Hepatocyte (in vitro differentiated cells): ENCODE measurements around the gene GSTM5. TPM values are rescaled to one million over a fixed set of nuclear protein-coding genes. Genes with fewer than 3 reads are reported as not detected.
"Not testable (repeated sequence)": the region's sequence is repeated elsewhere in the genome, so short reads cannot be mapped to it uniquely, and the experiment has no call there.

Source experiments
- DNase-seq: peaks from one replicate; pipeline ENCODE4 v3.0.0-alpha.2; 2016; ENCODE audit warnings: low spot score
- H2AFZ ChIP-seq: fragments of 200-600 bp; sonication (generic); 2 replicates; pipeline ENCODE4 v1.6.0; 2016; ENCODE audit warnings: antibody characterized with exemption, mild to moderate bottlenecking
- H3K27ac ChIP-seq: fragments of 200-600 bp; sonication (generic); 2 replicates; pipeline ENCODE4 v1.5.1; 2016; ENCODE audit warnings: mild to moderate bottlenecking
- H3K27me3 ChIP-seq: fragments of 200-600 bp; sonication (generic); 2 replicates; pipeline ENCODE4 v1.6.1; 2016
- H3K36me3 ChIP-seq: fragments of 200-600 bp; sonication (generic); replicated peaks from 2 replicates; pipeline ENCODE4 v1.5.1; 2016; ENCODE audit warnings: low read depth; ENCODE audit not compliant: insufficient read depth
- H3K4me1 ChIP-seq: fragments of 200-600 bp; sonication (generic); 2 replicates; pipeline ENCODE4 v1.5.1; 2016; ENCODE audit warnings: mild to moderate bottlenecking, moderate library complexity; ENCODE audit not compliant: insufficient read depth
- H3K4me2 ChIP-seq: fragments of 200-600 bp; sonication (generic); 2 replicates; pipeline ENCODE4 v1.6.0; 2016
- H3K4me3 ChIP-seq: fragments of 200-600 bp; sonication (generic); 2 replicates; pipeline ENCODE4 v1.5.1; 2016; ENCODE audit warnings: mild to moderate bottlenecking
- H3K79me2 ChIP-seq: fragments of 200-600 bp; sonication (generic); 2 replicates; pipeline ENCODE4 v1.6.0; 2017; ENCODE audit warnings: mild to moderate bottlenecking
- H3K9me2 ChIP-seq: fragments of 200-600 bp; sonication (generic); replicated peaks from 2 replicates; pipeline ENCODE4 v1.6.0; 2017; ENCODE audit warnings: mild to moderate bottlenecking; ENCODE audit not compliant: insufficient read depth
- H3K9me3 ChIP-seq: fragments of 200-600 bp; sonication (generic); 2 replicates; pipeline ENCODE4 v1.5.1; 2016; ENCODE audit warnings: low read depth, mild to moderate bottlenecking
- H4K20me1 ChIP-seq: fragments of 200-600 bp; sonication (generic); 2 replicates; pipeline ENCODE4 v1.6.0; 2016; ENCODE audit warnings: mild to moderate bottlenecking; ENCODE audit not compliant: insufficient read depth, poor library complexity, severe bottlenecking
- EZH2 ChIP-seq: fragments of 200-600 bp; sonication (generic); IDR thresholded peaks from 2 replicates; pipeline ENCODE4 v1.6.1; 2016; ENCODE audit warnings: antibody characterized with exemption, mild to moderate bottlenecking, borderline replicate concordance
- EZH2phosphoT487 ChIP-seq: fragments of 200-600 bp; sonication (generic); IDR thresholded peaks from one replicate; pipeline ENCODE4 v1.6.1; 2018; ENCODE audit warnings: antibody characterized with exemption, mild to moderate bottlenecking, low read depth, moderate library complexity; ENCODE audit not compliant: unreplicated experiment, severe bottlenecking
- WGBS: methylation state at CpG from one replicate; pipeline ENCODE4 v1.1.6; 2016; ENCODE audit warnings: low lambda C conversion rate; ENCODE audit errors: missing lambda C conversion rate; 5-methylcytosine and 5-hydroxymethylcytosine counted together
- polyA plus RNA-seq: library from polyadenylated mRNA; unstranded; fragments of >200 nt; fragmentation: Nextera tagmentation; extraction: Ambion mirVana; gene quantifications from 2 replicates; pipeline ENCODE4 v1.2.1, GENCODE V29; 2016
- total RNA-seq: library from RNA; depleted of rRNA; stranded (reverse); fragments of >200 nt; gene quantifications from 2 replicates; pipeline ENCODE4 v1.2.3, GENCODE V29; 2014
- TF ChIP-seq, protein P1 (sequence below): fragments of 200-600 bp; sonication (generic); IDR thresholded peaks from 2 replicates; pipeline ENCODE4 v1.5.1; 2016; ENCODE audit warnings: antibody characterized with exemption, mild to moderate bottlenecking; ENCODE audit not compliant: poor library complexity

GSTM5 gene
- total and polyA plus RNA-seq, 2 experiments from 2014 or later = 1.2 to 3.0 TPM

GRCh38 chr1:109751531-109752260 lies 39.6 kb downstream of the GSTM5 start:
- no peak for DNase-seq
- Histone ChIP-seq H4K20me1 (no peaks in the 10 kb centered on the region), H3K36me3 (no peaks in the 10 kb centered on the region), H3K27ac (no peak overlapping the region), H3K4me1 (no peaks in the 10 kb centered on the region), H3K4me2 (no peak overlapping the region), H3K79me2 (no peaks in the 10 kb centered on the region), H2AFZ (no peak overlapping the region), H3K9me2 (no peaks in the 10 kb centered on the region), H3K27me3 (no peaks in the 10 kb centered on the region), H3K4me3 (no peak overlapping the region), H3K9me3 (no peaks in the 10 kb centered on the region)
- TF ChIP-seq, protein P1, sequence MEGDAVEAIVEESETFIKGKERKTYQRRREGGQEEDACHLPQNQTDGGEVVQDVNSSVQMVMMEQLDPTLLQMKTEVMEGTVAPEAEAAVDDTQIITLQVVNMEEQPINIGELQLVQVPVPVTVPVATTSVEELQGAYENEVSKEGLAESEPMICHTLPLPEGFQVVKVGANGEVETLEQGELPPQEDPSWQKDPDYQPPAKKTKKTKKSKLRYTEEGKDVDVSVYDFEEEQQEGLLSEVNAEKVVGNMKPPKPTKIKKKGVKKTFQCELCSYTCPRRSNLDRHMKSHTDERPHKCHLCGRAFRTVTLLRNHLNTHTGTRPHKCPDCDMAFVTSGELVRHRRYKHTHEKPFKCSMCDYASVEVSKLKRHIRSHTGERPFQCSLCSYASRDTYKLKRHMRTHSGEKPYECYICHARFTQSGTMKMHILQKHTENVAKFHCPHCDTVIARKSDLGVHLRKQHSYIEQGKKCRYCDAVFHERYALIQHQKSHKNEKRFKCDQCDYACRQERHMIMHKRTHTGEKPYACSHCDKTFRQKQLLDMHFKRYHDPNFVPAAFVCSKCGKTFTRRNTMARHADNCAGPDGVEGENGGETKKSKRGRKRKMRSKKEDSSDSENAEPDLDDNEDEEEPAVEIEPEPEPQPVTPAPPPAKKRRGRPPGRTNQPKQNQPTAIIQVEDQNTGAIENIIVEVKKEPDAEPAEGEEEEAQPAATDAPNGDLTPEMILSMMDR = no peak
- WGBS = 90% methylated on average over 11 of the region's 12 CpGs

DNA sequence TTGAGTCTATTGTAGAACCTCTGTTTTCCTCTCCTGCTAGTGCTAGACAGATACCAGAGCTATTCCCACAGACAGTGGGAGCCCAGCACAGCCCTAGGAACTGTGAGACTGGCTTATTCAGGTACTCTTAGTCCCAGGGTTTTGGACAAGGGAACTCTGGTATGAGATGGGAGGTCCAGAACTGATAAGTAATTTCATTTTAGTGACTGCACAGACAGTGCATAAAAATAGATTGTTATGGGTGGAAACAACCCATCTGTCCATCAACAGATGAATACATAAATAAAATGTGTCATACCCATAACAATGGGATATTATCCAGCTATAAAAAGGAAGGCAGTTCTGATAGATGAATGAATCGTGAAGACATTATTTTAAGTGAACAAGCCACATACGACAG lies 42.7 kb downstream of the GSTM5 start:
- Histone ChIP-seq H2AFZ (no peak overlapping the region), H3K9me2 (no peaks in the 10 kb centered on the region), H3K9me3 (no peaks in the 10 kb centered on the region), H3K4me1 (no peaks in the 10 kb centered on the region), H3K27me3 (no peaks in the 10 kb centered on the region), H3K4me2 (no peak overlapping the region), H3K27ac (no peak overlapping the region), H3K79me2 (no peaks in the 10 kb centered on the region), H3K4me3 (no peak overlapping the region), H3K36me3 (no peaks in the 10 kb centered on the region), H4K20me1 (no peaks in the 10 kb centered on the region)
- DNase-seq = no peak
- TF ChIP-seq EZH2 (no peak), EZH2phosphoT487 (no peak)
- TF ChIP-seq, protein P1 = no peak
- 86% methylated on average over 2 of the region's 2 CpGs for WGBS

DNA sequence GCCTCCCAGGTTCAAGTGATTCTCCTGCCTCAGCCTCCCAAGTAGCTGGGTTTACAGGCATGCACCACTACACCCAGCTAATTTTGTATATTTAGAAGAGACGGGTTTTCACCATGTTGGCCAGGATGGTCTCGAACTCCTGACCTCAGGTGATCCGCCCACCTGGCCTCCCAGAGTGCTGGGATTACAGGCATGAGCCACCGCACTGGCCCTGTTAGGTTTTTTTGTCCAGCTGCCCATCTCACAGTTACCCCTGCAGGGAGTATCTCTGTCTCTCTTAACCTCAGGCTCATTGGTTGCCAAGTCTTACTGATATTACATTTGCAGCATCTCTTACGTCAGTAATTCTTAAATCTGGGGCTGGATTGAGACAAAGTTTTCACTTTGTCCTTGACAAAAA lies 44.3 kb downstream of the GSTM5 start:
- not testable (repeated sequence) for H3K9me3 ChIP-seq, H3K9me2 ChIP-seq, H3K4me1 ChIP-seq, H3K79me2 ChIP-seq, H3K36me3 ChIP-seq, H2AFZ ChIP-seq, H3K4me3 ChIP-seq, H3K4me2 ChIP-seq, DNase-seq, H3K27me3 ChIP-seq, H3K27ac ChIP-seq, H4K20me1 ChIP-seq
- 94% methylated on average over 5 of the region's 5 CpGs for WGBS

GRCh38 chr1:109756848-109757521 lies 44.9 kb downstream of the GSTM5 start:
- H3K4me1 ChIP-seq = peaks cover 9% of the 10 kb centered on the region
- H4K20me1 ChIP-seq = no peaks in the 10 kb centered on the region
- no peak overlapping the region for H3K4me3 ChIP-seq
- H3K36me3 ChIP-seq = no peaks in the 10 kb centered on the region
- 93% methylated on average over 7 of the region's 7 CpGs for WGBS
- H3K27ac ChIP-seq = no peak overlapping the region
- no peaks in the 10 kb centered on the region for H3K27me3 ChIP-seq
- no peak for DNase-seq
- H3K9me3 ChIP-seq = no peaks in the 10 kb centered on the region
- no peak overlapping the region for H2AFZ ChIP-seq
- H3K4me2 ChIP-seq = no peak overlapping the region
- TF ChIP-seq, protein P1 = no peak
- TF ChIP-seq EZH2 (no peak), EZH2phosphoT487 (no peak)
- H3K79me2 ChIP-seq = no peaks in the 10 kb centered on the region
- H3K9me2 ChIP-seq = no peaks in the 10 kb centered on the region
